DMS79 treated with DMSO at 0.1 percent for 48 hours (cell line): ENCODE measurements around the gene EIF4A3.
"Not testable (repeated sequence)": the region's sequence is repeated elsewhere in the genome, so short reads cannot be mapped to it uniquely, and the experiment has no call there.

ENCODE experiments used
- DNase-seq: peaks from one replicate; lab custom pipeline; 2025; lab: John Stamatoyannopoulos, UW

Gene EIF4A3

DNA sequence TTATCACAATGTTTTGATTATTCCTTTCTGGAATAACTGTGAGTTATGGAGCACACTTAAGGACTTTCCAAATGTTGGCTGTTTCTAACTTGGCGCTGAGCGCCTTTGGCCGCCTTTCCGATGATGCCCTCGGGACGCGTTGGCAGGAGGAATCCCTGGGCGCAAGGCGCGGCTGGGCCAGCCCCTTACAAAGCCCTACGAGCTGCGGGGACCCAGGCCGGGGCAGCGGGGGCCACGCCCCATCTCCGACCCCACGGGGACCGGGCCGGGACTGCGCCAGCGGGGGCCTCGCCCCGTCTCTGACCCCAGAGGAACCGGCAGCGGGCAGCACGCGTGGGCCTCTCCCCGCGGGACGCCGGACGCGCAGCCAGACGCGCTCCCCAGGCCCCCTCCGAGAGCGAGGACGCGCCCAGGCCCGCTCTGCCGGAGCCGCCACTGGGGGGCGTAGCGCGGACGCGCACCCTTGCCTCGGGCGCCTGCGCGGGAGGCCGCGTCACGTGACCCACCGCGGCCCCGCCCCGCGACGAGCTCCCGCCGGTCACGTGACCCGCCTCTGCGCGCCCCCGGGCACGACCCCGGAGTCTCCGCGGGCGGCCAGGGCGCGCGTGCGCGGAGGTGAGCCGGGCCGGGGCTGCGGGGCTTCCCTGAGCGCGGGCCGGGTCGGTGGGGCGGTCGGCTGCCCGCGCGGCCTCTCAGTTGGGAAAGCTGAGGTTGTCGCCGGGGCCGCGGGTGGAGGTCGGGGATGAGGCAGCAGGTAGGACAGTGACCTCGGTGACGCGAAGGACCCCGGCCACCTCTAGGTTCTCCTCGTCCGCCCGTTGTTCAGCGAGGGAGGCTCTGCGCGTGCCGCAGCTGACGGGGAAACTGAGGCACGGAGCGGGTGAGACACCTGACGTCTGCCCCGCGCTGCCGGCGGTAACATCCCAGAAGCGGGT is 45.6 kb downstream of the EIF4A3 start, which contains the start of gene GAA:
Gene GAA (plus strand): TSS at position 571 of the 935 bp plus-strand sequence. CDS start 3,006 bp downstream, outside the sequence.
- DNase-seq: peak; percentile 37

DNA sequence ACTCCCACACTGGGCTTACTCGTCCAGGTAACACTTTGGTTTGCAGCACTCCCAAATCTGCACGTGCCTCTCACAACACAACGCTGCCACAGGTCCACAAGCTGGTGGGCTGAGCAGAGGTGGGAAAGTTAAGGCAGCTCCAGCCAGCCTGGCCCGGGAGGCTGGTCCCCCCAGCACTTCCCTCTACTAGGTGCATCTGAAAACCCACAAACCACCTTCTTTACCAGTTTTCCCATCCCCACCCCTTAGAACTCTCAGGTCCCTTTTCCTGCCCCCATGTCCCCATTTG is 46.9 kb downstream of the EIF4A3 start:
- DNase-seq: no peak

DNA sequence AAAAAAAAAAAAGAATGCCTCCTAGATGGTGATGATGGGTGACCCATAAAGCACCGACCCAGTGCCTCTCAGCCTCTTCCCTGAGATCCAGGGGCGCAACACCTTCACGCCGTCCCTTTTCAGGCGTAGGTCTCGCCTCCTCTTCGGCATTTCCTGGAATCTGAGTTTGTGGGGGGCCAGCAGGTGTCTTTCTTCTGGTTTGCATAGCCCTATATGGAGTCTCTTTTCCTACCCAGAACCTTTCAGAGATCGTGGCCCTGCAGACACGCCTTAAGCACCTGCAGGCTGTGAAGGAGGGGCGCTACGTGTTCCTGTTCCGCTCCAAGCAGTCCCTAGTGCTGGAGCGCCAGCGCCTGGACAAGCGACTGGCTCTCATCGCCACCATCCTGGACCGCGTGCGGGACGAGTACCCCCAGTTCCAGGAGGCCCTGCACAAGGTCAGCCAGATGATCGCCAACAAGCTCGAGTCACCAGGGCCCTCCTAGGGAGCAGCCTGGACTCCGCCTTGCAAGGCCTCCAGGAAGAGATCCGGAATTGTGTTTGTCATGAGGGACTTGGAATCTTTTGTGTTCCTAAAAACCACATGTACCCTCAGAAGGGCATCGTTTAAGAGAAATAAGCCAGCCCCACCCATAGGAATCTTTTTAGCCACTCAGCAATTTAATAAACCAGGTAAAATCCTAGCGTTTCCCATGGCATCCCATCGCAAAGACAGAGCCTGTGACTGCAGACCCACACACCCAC is 47.5 kb downstream of the EIF4A3 start:
- no peak for DNase-seq

DNA sequence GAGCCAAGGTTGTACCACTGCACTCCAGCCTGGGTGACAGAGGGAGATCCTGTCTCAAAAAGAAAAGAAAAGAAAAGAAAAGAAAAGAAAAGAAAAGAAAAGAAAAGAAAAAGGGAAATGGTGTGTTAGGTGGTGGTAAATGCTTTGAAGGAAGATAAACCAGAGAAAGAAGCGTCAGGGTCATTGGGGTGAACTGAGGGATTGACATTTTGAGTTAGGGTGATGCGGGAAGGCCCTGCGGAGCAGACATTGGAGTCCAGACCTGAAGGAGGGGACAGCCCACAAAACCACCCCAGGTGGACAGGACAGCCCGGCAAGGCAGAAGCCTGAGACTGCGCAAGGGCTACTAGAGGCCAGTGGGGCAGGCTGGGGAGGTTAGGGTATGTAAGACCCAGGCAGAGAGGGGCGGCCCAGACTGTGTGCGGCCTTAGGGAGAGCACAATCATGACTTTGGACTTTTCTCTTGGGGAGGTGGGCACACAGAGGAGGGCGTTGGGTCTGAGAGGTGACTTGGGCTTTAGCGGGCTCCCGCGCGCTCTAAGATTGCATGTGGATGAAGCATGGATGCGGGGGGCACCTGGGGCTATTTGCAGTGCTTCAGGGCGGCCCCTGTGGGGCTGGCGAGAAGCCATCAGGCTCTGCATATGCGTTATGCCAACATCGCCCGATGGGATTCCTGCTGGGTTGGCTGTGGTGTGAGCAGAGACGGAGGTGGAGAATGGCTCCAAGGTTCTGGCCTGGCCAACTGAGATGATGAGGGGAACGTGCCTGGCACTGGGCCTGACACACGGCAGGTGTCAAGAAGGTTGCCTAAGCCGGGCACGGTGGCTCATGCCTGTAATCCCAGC is 48.9 kb downstream of the EIF4A3 start:
- no peak for DNase-seq

DNA sequence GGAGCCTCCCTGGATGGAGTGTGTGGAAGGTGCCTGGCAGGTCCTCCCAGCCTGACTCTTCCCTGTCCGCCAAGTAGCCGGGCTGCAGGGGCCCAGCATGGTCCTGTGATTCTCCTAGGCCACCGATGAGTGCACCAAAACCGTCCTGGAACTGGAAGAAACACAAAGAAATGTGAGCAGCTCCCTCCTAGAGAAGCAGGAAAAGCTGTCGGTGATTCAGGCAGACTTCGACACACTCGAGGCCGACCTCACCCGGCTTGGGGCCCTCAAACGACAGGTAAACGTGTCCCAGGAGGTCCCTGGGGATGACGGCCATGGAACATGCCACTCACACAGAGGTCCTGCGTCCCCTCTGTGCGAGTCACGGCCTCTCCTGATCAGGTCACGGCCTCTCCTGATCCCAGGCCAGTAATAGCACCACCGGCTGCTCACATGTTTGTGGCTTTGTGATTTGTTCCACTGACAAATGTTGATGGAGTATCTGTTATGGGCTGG is 49.8 kb downstream of the EIF4A3 start:
- DNase-seq: no peak

DNA sequence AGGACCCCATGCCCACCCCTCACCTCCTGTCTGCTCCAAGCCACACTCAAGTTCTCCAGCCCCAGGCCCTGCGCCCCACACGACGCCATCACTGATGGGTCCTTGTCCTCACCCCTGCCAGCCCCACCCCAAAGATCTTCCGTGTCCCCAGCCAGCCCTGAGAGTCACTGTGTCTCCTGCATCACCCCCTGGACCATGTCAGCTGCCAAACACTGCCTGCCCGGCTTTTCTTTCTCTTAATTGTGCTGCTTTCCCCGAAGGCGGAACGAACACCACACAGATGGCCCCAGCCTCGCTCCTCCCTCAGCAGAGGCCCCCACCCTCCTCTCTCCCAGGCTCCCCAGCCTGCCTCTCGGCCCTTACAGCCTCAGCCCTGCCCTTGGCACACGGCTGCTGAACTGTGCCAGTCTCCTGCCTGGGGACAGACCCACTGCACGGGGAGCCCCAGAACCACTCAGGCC is 50.3 kb downstream of the EIF4A3 start:
- no peak for DNase-seq

DNA sequence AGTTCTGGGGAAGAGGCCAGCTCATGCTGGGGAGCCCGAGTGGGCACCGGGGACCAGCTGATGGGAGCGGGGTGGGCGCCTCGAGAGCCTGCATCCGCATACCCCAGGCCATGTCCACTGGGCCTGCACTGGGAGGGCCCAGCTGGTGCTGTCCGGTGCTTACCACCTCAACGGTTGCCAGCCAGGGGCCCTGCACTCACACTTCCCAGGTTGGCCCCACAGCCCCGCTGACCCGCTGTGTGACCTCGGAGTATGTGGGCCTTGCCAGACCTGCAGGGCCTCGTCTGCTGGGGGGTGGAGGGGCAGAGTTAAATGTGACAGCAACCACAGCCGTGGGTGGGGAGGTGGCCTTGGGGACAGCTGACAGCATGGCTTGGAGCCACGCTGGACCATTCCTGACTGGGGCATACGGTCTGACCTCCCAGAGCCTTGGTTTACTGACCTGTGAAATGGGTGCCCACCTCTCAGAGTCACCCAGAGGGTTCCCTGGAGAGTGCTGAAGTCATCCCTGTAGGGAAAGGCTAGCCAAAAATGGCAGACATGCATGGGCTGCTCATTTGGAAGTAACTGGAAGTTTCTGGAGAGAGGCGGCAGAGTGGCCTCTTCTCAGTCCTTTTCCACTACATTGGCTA is 51.0 kb downstream of the EIF4A3 start:
- no peak for DNase-seq

DNA sequence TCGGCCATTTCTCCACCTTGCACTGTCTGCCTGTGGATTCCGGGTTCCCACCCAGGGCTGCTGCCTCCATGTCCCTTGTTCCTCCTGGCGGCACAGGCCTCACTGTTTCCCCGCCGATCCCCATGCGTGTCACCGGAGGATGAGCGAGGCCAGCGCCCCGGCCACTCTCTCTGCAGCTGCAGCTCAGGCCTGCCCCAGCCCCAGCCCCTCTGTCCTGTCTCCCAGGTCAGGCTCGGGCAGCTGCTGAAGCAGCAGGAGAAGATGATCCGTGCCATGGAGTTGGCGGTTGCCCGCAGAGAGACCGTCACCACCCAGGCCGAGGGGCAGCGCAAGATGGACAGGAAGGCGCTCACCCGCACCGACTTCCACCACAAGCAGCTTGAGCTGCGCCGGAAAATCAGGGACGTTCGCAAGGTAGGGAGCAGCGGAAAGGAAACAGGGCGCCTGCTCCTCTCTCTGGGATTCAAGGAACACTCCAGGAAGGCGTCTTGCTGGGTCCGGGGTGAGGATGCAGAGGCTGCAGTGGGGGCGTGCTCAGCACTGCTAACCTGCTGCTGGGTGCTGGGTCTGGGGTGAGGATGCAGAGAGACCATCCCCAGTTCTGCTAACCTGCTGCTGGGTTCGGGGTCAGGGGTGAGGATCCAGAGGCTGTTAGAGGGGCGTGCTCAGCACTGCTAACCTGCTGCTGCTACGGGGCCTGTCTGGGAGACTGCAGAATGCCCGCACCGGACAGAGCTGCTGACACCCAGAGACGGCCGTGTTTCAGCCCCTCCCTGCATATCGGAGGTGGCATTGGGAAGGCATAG is 51.7 kb downstream of the EIF4A3 start:
- no peak for DNase-seq

DNA sequence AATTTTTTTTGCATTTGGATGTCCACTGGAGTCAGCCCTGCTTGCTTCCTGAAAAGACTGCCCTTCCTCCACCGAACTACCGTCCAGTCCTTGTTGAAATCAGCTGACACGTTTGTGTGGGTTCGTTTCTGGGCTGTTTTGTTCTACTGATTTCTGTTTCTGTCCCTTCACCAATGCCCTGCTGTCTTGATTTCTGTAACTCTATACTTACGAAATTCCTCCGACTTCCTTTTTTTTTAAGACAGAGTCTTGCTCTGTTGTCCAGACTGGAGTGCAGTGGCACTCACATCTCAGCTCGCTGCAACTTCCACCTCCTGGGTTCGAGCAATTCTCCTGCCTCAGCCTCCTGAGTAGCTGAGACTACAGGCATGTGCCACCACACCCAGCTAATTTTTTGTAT is 54.0 kb downstream of the EIF4A3 start:
- DNase-seq: no peak

DNA sequence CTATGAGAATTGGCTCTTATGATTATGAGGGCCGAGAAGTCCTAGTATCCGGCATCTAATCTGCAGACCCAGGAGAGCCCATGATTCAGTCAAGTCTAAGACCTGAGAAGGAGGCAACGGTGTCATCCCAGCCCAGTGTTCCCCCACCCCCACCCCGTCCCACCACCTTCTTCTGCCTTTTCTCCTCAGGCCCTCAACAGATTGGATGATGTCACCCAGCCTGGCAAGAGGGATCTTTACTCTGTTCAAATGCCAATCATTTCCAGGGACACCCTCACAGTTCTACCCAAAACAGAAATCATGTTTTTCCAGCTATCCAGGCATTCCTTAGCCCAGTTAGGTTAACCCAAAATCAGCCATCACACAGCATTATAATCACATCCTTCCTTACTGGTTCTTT is 55.6 kb downstream of the EIF4A3 start:
- DNase-seq: no peak

DNA sequence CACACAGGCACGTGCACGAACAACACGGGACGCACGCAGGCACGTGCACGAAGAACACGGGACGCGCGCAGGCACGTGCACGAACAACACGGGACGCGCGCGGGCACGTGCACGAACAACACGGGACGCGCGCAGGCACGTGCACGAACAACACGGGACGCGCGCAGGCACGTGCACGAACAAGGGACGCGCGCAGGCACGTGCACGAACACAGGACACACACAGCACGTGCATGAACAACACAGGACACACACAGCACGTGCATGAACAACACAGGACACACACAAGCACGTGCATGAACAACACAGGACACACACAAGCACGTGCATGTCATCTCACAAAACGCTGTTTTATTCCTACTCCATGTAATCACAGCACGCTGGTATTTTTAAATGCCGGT is 56.8 kb downstream of the EIF4A3 start:
- DNase-seq: not testable (repeated sequence)

DNA sequence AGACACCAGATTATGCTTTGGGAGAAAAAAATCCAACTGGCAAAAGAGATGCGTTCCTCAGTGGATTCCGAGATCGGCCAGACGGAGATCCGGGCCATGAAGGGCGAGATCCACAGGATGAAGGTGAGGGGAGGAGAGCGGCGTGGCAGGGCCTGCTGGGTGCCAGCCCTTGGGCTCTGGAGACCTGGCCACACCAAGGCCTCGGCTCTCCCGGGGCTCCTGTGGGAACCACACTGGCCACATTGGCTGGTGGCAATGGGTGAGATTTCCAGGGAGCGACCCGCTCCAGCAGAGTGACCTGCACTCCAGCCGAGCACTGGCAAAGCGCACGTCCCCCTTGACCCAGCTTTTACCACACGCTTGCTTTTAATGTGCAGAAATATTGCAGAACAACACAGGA is 57.2 kb downstream of the EIF4A3 start:
- no peak for DNase-seq

DNA sequence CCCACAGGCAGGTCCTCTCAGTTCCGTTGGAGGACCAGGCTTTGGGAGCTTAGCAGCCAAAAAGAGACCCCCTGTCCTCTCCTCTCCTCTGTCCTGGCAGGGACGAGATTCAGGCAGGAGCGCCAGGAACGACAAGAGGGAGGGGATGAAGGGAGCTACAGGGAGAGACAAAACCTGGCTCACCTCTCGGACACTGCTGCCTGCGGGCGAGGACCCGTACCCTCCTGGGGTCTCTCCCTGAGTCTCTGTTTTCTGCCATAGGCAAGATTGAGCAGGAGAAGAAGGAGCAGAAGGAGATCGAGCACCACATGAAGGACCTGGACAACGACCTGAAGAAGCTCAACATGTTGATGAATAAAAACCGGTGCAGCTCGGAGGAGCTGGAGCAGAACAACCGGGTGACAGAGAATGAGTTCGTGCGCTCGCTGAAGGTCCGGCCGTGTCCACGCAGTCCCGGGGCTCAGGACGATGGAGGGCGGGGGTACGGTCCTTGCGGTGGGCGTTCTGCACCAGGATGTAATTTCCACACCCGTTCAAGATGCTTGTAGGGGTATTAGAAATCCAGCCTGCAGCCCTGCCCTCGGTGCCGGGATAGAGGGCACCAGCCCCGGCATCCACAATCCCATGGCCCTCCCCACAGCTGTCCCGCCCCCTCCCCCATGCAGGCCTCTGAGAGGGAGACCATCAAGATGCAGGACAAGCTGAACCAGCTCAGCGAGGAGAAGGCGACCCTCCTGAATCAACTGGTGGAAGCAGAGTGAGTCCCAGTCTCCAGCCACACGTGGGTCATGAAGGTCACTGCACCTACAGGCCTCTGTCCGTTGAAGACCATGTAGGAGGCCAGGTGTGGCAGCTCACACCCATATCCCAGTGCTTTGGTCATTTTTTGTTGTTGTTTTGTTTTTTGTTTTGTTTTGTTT is 59.3 kb downstream of the EIF4A3 start:
- DNase-seq: no peak

DNA sequence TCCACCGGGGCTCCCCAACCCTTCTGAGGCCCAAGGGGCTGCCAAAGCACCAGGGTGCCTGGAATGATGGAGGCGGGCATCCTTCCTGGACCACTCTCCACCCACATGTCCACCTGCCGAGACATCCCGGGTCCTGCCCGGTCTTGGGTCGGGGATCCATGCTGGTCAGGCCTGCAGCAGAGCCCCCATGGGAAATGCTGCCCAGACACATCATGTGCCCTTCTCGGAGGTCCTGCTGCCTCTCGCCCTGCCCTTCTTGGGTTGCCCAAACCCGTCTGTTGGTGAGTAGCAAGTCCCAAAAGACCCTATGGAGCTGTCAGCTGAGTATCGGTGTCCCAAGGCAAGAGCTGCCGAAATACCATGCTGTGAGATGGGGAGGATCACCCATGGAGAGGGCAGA is 60.3 kb downstream of the EIF4A3 start:
- no peak for DNase-seq

DNA sequence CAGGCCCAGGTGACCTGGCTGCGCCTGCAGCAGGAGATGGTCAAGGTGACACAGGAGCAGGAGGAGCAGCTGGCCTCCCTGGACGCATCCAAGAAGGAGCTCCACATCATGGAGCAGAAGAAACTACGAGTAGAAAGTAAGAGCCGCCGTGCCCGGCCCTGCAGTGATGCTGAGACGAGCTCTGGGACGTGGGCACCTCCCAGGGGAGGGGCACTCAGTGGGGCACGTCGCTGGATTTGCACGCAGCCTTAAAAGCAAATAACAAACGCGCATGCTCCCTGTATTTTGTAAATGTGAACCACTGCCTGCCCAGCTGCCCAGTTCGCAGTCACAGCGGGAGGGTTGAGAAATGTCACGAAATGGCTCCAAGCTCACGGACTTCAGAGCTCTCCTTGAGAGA is 60.8 kb downstream of the EIF4A3 start:
- no peak for DNase-seq

DNA sequence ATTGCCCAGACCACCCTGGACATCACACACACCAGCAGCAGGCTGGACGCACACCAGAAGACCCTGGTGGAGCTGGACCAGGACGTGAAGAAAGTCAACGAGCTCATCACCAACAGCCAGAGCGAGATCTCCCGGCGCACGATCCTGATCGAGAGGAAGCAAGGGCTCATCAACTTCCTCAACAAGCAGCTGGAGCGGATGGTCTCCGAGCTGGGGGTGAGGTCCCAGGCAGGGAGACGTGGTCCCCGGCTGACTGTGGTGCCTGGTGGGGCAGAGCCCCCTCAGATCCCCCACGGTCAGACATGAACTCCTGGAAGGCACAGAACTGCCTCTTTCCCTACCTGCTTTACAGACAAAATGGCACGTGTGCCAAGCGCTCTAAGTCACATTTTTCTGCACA is 62.2 kb downstream of the EIF4A3 start:
- no peak for DNase-seq
